GM18517 (cell line): Measurements from ENCODE around the gene FSIP1.

Source experiments
- ATAC-seq: cut with Tn5 transposase; IDR thresholded peaks from one replicate; pipeline ENCODE4 v1.9.1; 2021; ENCODE audit warnings: mild to moderate bottlenecking, moderate library complexity; ENCODE audit not compliant: unreplicated experiment

Gene FSIP1

DNA sequence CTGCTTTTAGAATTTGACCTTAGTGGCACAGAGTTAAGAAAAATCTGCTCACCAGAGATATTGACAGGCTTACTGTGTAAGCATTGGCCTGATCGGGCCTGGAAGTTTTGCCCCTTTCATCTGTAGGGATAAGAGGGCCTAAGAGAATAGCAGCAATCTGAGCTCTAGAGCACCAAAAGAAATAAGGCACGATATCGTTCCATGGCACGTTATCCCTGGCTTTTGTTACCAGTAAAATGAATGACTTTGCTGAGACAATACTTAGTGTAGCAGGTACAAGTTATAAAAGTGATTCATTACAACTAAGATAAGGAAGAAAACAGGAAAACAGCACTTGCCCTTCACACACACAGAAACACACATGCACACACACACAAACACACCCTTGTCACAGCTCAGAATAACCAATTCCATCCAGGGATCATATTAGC lies 196.8 kb downstream of the FSIP1 start:
- no peak for ATAC-seq

DNA sequence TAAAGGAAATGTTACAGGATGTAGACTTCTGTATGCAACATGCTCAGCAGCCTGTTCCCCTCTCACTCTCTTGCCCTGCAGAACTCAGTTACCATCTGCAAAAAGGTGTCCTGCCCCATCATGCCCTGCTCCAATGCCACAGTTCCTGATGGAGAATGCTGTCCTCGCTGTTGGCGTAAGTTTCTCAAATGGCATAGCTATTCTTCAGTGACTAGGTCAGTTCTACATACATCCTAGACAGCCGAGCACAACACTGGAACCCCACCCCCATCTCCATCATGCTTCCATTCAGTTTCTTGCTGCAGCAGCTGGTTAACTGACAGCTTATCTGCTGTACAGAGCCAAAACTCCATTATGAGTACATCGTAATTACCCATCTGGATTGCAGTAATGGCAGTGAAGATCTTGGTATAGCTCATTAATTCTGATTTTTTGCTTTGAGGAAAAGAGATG lies 197.2 kb downstream of the FSIP1 start:
- no peak for ATAC-seq

DNA sequence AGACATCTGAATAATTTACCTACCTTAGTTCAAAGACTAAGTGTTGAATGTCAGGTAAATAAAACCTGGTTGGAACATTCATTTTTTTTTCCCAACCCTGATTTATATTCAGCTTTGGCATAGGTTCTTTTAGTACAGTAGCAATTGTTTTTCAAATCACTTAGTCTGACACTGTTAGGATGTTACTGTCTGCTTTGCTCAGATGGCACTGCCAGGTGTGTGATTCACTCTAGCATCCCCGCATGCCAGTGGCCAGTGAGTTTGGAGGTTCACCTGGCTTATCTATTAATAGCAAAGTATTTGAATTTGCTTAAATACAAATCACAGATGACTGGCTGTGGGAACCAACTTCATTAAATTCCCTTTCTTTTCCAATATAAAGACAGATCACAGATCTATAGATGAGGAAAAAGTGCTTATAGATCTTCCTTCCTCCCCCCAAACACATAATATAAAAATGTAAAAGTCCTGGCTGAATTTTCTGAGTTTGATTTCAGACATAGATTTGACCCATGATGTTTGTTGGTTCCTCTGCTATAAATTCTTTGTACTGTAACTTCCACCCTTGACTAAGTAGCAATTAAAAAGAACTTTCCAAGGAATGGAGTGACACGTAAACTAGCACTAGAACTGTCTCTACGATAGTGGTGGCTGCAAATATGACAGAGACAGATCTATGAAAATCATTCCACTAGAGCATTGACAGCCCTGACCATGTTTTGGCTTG lies 197.8 kb downstream of the FSIP1 start:
- no peak for ATAC-seq

DNA sequence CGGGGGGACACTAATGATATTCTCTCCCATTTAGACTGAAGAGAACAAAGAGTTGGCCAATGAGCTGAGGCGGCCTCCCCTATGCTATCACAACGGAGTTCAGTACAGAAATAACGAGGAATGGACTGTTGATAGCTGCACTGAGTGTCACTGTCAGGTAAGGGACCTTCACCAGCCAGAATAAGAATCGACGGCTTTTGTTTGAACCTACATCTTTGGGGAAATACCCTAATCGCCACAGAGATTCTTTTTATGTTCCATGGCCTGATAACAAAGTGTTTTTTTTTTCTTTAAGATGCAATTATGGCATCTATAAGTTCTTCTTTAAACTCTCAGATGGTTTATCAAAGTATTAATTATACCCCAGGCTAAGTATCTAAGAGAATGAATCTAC lies 198.4 kb downstream of the FSIP1 start:
- ATAC-seq = no peak

DNA sequence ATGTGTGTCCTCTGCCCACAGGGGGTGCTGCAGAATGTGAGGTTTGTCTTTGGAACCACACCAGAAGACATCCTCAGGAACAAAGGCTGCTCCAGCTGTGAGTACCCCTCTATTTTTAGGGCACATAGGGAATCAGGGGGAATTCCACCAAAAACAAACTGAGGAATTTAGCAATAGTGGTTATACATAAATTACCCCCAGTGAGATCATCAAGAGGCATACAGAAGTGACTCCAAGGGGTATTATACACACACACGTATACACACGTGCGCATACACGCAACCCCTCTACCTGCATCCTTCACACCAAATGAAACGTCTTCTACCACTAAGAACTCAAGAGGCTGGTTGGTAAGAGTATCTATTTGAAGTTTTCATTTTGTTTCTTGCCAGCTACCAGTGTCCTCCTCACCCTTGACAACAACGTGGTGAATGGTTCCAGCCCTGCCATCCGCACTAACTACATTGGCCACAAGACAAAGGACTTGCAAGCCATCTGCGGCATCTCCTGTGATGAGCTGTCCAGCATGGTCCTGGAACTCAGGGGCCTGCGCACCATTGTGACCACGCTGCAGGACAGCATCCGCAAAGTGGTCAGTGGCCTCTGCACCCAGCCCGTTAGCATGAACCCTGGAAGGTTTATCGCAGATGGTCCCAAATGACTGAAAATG lies 198.9 kb downstream of the FSIP1 start:
- ATAC-seq = no peak

DNA sequence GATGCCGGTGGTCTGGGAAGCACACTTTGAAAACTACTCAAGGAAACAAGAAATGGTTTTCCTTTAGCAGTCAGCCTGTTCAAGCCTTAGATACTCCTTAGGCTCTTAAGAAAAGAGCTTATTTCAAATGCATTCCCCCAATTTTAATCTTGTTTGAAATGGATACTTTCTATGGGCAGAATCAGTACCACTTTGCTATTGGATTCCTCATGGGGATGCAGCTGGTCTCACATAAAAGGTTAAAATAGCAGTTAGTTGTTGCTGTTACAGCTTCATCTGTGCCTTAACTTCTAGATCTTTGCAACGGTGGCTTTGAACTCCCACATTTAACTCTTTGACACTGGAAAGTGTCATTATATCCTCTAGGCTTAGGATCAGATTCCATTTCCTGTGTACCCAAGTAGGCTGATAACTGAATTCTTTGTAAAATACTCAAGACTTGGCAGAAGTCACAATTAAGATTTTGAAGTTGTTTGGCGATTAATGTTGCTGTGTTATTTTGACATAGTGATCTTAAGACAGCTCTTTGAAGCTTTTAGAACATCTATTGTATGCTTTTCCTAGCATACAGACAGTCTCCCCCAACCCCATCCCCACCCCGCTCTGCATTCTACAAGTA lies 199.6 kb downstream of the FSIP1 start:
- no peak for ATAC-seq

DNA sequence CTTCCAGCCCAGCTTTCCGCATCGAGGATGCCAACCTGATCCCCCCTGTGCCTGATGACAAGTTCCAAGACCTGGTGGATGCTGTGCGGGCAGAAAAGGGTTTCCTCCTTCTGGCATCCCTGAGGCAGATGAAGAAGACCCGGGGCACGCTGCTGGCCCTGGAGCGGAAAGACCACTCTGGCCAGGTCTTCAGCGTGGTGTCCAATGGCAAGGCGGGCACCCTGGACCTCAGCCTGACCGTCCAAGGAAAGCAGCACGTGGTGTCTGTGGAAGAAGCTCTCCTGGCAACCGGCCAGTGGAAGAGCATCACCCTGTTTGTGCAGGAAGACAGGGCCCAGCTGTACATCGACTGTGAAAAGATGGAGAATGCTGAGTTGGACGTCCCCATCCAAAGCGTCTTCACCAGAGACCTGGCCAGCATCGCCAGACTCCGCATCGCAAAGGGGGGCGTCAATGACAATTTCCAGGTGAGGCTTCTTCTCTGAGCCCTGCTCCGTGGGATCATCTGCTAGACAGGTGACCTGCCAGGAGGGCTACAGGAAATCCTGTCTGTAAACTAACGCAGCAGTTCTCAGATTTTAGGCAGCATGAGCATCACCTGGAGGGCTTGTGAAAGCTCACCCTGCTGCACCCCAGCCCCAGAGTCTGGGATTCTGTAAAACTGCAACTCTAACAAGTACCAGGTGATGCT lies 200.2 kb downstream of the FSIP1 start:
- no peak for ATAC-seq

DNA sequence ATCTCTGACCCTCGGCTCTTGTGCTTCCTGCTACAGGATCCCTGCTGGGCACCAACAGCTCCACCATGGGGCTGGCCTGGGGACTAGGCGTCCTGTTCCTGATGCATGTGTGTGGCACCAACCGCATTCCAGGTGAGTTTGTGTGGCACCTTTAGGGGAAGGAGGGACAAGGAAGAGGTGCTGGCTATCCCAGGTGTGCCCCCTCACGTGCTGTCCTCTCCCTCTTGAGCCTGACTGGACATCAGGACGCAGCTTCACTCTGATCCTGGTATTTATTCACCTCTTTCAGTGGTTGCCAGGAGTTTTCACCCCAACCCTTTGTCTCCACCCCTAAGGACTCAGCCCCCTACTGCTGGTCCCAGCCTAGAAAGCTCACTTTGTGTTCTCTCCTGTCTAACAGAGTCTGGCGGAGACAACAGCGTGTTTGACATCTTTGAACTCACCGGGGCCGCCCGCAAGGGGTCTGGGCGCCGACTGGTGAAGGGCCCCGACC lies 200.8 kb downstream of the FSIP1 start:
- no peak for ATAC-seq

DNA sequence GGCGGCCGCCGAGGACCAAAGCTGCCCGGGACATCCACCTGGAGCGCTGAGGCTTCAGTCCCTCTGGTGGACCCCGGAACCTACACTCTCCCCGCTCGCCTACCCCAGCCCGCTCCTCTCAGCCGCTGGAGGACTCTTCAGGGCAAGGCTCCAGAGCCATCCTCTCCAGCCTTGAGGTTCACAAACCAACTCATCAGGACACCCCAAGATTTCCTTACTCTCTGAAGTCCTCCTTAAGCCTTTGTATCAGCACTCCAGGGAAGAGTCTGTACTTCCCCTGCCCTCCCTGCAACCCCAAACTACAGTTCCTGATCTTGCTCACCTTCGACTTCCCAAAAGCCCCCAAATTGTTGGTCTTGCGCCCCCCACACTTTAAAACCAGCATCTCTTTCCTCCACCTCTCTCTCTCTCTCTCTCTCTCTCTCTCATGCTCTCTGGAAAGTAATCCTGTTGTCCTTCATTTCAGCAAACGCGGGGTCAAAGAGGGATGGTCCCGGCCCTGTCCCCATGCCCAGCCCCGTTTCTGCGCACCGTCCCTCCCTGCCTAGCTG lies 201.3 kb downstream of the FSIP1 start:
- ATAC-seq = no peak

DNA sequence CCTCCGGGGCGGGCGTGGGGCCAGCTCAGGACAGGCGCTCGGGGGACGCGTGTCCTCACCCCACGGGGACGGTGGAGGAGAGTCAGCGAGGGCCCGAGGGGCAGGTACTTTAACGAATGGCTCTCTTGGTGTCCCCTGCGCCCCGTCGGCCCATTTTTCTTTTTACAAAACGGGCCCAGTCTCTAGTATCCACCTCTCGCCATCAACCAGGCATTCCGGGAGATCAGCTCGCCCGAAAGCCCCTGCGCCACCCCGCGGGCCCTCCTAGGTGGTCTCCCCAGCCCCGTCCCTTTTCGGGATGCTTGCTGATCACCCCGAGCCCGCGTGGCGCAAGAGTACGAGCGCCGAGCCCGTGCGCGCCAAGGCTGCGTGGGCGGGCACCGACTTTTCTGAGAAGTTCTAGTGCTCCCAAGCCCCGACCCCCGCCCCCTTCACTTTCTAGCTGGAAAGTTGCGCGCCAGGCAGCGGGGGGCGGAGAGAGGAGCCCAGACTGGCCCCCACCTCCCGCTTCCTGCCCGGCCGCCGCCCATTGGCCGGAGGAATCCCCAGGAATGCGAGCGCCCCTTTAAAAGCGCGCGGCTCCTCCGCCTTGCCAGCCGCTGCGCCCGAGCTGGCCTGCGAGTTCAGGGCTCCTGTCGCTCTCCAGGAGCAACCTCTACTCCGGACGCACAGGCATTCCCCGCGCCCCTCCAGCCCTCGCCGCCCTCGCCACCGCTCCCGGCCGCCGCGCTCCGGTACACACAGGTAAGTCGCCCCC lies 202.0 kb downstream of the FSIP1 start, which contains the start of gene THBS1:
TSS of gene THBS1 (plus strand) at position 595 of the 757 bp plus-strand sequence. CDS start 779 bp downstream, outside the sequence.
- no peak for ATAC-seq

DNA sequence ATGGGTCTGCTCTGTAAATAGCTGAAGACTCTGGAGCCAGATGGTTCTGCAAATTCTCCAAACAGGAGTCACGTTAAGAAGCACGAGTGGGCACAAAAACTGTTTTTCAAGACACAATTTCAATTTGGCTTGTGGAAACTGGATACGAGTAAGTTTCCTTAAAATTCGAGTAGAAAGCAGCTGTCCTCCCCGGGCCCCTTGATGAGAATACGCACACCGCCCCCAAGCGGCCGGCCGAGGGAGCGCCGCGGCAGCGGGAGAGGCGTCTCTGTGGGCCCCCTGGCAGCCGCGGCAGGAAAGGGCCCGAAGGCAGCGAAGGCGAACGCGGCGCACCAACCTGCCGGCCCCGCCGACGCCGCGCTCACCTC lies 202.5 kb downstream of the FSIP1 start:
- ATAC-seq = no peak

DNA sequence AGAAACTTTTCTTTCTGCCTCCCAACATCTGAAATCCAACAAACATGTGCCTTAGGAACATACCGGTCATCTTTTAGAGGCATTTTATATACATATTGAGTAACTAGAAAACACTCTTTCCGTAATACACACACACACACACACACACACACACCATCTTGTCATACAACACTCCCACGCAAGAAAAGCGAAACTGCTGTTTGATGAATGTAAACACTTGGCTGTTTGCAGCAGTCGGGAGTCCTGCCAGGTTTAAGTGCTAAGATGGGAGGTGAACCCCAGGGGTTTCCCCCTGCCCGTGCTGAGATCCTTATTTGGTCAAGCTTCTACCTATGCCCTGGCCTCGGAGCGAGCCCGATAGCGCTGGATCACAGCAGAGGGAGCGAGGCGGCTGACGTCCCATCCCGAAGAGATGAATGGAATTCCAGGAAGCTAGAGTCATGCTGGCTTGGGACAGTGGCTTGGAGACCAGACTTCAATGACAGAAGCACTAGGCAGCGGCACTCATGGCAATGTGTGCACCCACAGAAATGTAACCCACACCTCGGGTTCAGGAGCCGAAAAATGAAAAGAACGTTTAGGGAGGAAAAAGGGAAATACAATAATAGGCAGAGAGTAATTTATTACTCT lies 203.0 kb downstream of the FSIP1 start:
- ATAC-seq = no peak

DNA sequence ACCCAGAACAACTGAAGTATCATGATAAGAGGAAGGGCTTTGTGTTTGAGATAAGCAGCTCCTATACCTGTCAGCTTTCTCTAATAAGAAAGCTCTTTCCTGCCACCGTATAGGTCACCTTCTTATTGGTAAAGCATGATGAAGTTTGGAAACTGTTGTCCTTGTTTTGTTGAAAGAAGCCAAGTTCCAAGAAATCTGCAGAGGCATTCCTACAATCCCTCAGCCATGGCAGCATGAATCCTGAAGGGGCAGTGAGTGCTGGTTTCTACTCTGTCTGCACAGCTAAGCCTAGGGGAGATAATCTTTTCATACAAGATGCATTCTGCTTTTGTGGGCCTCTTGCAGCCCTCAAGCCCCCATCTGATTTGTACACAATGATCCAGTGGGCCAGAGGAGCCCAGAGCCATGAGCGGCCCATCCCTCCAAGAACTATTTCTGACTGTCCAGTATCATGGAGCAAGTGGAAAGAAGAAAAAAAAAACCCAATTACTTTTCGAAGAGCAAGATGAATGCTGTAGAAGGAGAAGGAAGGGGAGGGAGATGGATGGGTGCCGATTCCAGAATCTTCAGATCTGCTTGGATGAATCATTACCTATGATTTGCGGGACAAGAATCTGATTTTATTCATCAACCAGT lies 203.7 kb downstream of the FSIP1 start:
- no peak for ATAC-seq

DNA sequence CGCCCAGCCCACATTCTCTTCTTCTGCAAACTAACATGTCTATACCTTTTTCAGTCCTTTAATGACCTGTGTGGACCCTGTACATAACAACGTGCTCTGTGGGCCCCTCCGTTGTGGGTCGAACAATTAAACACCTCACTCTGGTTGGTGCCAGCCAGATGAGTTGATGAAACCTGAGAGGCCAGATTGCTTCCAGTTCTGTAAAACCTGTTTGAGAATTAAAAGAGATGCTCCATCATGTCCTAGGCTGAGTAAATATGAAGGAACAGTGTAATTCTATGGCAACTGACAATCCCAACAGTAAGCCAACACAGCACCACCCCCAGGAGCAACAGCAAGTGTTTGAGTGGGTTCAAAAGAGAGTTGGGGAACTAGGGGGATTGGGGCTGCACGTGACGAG lies 207.5 kb downstream of the FSIP1 start:
- no peak for ATAC-seq

DNA sequence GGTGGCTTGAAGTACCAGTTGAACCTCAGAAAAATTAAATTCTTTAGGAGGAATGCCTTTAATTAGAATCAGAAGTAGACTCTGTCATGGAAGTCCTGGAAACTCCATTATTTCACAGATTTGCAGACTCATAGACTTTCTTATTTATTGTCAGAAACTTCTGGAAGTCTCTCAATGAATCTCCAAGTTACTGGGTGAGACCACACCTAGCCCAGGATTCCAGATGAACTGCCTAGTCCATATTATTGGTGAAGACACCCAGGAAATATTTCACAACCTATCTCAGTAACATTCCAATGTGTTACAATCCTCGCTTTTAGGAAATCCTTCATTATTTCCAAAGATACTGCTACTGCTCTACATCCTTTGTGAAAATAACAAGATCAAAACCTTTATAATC lies 208.2 kb downstream of the FSIP1 start:
- no peak for ATAC-seq

DNA sequence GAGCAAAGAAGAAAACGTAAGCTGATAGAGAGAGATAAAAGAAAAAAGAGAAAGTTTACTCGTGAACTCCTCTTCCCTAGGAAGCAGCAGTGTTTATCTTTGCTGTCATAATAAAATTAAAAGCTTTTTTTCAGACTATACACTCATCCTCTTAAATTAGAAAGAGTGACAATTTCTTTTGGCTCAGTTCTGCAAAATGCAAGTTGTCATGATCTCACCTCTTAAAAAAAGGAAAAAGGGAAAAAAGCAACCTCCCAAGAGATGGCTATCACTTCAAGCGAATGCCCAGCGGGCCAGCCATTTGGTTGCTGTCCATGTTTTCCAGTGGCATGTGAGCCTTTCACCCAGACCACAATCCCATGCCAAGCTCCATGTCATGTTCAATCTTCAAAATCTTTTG lies 208.8 kb downstream of the FSIP1 start:
- ATAC-seq = no peak

DNA sequence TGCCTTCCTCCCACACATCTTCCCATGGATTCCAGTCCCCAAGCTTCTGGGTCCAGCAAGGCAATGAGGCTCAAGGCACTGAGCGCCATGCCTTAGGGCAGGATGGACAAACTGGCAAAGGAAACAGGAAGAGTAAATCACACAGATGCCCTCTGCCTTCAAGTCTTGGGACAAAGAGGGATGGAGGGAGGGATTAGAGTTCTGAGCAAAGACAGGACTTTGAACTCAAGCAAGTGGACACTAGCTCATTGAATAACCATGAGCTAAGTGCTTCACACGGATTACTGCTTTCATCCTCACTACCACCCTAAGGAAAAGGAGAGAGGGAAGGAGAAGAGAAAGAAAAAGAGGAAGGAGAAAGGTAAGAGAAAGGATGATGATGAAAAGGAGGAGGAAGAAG lies 209.4 kb downstream of the FSIP1 start:
- ATAC-seq = no peak

DNA sequence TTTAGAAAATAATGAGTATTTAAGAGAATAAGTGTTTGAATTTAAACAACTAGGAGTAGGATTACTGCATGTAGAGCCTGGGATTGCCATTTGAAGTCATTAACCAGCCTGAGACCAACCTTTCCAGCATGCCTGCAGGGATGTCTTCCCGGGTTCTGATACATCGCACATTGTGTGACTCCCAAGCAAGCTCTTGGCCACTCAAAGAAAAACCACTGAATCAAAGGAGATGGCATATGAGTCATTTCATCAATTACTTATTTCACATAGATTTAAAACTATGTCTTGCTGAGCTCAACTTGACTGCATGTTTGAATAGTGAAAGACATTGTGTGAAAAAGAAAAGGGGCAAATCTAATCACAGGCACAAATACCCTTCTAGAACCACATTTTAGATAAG lies 216.8 kb downstream of the FSIP1 start:
- ATAC-seq = no peak

DNA sequence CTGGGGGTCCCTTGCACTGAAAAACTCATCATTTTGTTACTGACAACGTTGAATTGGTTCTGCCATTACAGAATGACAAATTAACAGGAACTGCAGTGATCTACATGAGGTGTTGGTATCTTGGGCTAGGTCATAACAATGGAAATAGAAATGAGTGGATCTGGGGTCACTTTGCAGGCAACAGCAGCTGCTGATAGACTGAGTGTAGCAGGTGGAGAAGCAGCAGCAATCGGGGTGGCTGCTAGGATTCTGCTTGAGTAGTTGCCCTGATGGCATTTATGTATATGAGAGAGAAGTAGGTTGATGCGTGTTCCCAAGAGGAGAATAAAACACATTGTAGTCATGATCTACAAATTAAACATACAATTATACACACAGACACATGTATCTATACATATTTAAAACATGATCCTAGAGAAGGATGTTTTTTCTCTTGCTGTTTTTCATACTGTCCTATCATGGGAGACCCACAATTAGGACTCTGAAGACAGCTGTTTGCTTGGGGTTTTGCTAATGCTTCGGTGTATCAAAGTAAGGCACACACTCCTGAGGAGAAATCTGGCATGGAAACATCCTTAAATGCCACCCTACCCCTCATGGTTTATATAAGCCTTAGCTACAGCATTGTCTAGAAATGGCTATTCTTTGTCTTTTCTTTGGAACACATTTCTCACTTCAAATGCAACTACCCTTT lies 217.5 kb downstream of the FSIP1 start:
- ATAC-seq = no peak
